ENCODE results near the gene CUBN. TPM values are rescaled to one million over a fixed set of nuclear protein-coding genes. Genes with fewer than 3 reads are reported as not detected.
A peak's percentile ranks its signal among the peaks of the same experiment; 100 is the strongest.

Gene CUBN
- total RNA-seq, 1 donor = 1.1 TPM

GRCh38 chr10:16913266-16913665, 216.3 kb downstream of the CUBN start:
- H3K36me3 ChIP-seq (ENCODE audit: insufficient read depth, low read length) = no peaks in the 10 kb centered on the region
- H3K79me2 ChIP-seq (ENCODE audit: insufficient read depth, low read length) = no peaks in the 10 kb centered on the region
- no peak overlapping the region for H3K4me2 ChIP-seq (ENCODE audit: insufficient read depth, low read length)
- DNase-seq (ENCODE audit: insufficient read length, low spot score, missing footprints) = no peak
- no peaks in the 10 kb centered on the region for H3K9me3 ChIP-seq (ENCODE audit: low read depth, low read length)
- no peak overlapping the region for H3K4me3 ChIP-seq (ENCODE audit: insufficient read depth, low read length)
- no peak overlapping the region for H3K27ac ChIP-seq (ENCODE audit: low read depth, low read length)
- peaks cover 14% of the 10 kb centered on the region for H3K4me1 ChIP-seq (ENCODE audit: insufficient read depth, low read length)
- no peak overlapping the region for H2AFZ ChIP-seq (ENCODE audit: low read length)
- no peaks in the 10 kb centered on the region for H4K20me1 ChIP-seq (ENCODE audit: insufficient read depth, low read length)
- no peaks in the 10 kb centered on the region for H3K27me3 ChIP-seq (ENCODE audit: insufficient read depth, low read length)
- TF ChIP-seq, protein P1, sequence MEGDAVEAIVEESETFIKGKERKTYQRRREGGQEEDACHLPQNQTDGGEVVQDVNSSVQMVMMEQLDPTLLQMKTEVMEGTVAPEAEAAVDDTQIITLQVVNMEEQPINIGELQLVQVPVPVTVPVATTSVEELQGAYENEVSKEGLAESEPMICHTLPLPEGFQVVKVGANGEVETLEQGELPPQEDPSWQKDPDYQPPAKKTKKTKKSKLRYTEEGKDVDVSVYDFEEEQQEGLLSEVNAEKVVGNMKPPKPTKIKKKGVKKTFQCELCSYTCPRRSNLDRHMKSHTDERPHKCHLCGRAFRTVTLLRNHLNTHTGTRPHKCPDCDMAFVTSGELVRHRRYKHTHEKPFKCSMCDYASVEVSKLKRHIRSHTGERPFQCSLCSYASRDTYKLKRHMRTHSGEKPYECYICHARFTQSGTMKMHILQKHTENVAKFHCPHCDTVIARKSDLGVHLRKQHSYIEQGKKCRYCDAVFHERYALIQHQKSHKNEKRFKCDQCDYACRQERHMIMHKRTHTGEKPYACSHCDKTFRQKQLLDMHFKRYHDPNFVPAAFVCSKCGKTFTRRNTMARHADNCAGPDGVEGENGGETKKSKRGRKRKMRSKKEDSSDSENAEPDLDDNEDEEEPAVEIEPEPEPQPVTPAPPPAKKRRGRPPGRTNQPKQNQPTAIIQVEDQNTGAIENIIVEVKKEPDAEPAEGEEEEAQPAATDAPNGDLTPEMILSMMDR (IDR thresholded peaks at IDR 0.05; ENCODE audit: extremely low read depth, low read depth, low read length) = no peak

DNA sequence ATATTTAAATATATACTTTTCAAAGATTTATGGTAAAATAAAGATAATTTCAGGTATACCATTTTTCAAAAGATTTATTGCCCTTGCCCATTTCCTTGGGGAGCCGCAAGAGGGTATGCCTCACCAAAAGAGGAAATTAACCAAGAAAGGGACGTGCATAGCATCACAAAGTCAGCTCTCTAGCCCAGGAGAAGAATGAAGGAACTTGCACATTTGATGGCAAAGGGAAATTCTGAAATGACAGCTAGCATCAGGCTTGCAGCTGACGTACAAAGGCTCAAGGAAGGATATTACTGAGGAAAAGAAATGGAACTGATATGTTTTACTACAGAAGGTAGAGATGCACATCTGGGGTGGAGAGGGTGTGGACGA, 218.8 kb downstream of the CUBN start:
- Histone ChIP-seq H2AFZ (ENCODE audit: low read length) (no peak overlapping the region), H3K4me1 (ENCODE audit: insufficient read depth, low read length) (peaks cover 14% of the 10 kb centered on the region), H3K79me2 (ENCODE audit: insufficient read depth, low read length) (no peaks in the 10 kb centered on the region), H3K27ac (ENCODE audit: low read depth, low read length) (no peak overlapping the region), H3K4me3 (ENCODE audit: insufficient read depth, low read length) (no peak overlapping the region), H3K9me3 (ENCODE audit: low read depth, low read length) (no peaks in the 10 kb centered on the region), H3K36me3 (ENCODE audit: insufficient read depth, low read length) (no peaks in the 10 kb centered on the region), H4K20me1 (ENCODE audit: insufficient read depth, low read length) (no peaks in the 10 kb centered on the region), H3K4me2 (ENCODE audit: insufficient read depth, low read length) (no peak overlapping the region), H3K27me3 (ENCODE audit: insufficient read depth, low read length) (no peaks in the 10 kb centered on the region)
- TF ChIP-seq, protein P1 (IDR thresholded peaks at IDR 0.05; ENCODE audit: extremely low read depth, low read depth, low read length) = no peak
- no peak for DNase-seq (ENCODE audit: insufficient read length, low spot score, missing footprints)

DNA sequence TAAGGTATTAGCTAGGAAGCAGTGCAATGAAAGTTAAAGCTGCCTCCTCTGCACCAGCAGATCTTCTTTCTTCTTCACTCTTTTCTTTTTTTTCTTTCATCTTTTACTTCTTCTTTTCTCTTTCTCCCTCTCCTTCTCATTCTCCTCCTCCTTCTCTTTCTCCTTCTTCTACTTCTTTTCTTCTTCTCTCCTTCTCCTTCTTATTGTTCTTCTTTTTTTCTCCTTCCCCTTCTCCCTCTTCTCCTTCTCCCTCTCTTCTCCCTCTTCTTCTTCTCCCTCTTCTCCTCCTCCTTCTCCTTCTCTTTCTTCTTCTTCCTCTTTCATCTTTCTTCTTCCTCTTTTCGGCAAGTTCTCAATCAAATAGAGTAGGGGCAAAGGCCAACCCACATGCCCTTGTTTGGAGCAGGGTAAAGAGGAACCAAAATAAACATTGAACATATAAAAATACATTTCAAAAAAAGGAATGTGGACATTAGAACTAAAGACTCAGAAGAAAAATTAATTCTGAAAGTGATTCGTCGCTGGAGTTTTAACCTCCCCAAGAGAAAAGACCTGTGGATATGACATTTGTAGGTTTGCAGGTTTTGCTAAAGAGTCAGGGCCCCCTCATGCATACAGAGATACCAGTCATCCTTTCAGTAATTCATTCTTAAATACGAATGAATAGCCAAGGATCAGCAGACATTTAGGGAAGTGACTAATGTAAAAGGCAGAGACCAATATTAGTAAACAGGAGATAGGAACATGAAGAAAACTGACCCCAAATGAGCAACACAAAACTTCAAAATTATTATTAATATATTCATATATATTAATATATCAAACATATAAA, 219.4 kb downstream of the CUBN start:
- no peaks in the 10 kb centered on the region for H3K36me3 ChIP-seq (ENCODE audit: insufficient read depth, low read length)
- no peak overlapping the region for H3K4me3 ChIP-seq (ENCODE audit: insufficient read depth, low read length)
- TF ChIP-seq, protein P1 (IDR thresholded peaks at IDR 0.05; ENCODE audit: extremely low read depth, low read depth, low read length) = no peak
- no peak overlapping the region for H3K4me2 ChIP-seq (ENCODE audit: insufficient read depth, low read length)
- H3K79me2 ChIP-seq (ENCODE audit: insufficient read depth, low read length) = no peaks in the 10 kb centered on the region
- H2AFZ ChIP-seq (ENCODE audit: low read length) = peak overlapping the region; percentile 51
- peaks cover 14% of the 10 kb centered on the region for H3K4me1 ChIP-seq (ENCODE audit: insufficient read depth, low read length)
- H3K9me3 ChIP-seq (ENCODE audit: low read depth, low read length) = no peaks in the 10 kb centered on the region
- DNase-seq (ENCODE audit: insufficient read length, low spot score, missing footprints) = no peak
- no peak overlapping the region for H3K27ac ChIP-seq (ENCODE audit: low read depth, low read length)
- no peaks in the 10 kb centered on the region for H3K27me3 ChIP-seq (ENCODE audit: insufficient read depth, low read length)
- no peaks in the 10 kb centered on the region for H4K20me1 ChIP-seq (ENCODE audit: insufficient read depth, low read length)

DNA sequence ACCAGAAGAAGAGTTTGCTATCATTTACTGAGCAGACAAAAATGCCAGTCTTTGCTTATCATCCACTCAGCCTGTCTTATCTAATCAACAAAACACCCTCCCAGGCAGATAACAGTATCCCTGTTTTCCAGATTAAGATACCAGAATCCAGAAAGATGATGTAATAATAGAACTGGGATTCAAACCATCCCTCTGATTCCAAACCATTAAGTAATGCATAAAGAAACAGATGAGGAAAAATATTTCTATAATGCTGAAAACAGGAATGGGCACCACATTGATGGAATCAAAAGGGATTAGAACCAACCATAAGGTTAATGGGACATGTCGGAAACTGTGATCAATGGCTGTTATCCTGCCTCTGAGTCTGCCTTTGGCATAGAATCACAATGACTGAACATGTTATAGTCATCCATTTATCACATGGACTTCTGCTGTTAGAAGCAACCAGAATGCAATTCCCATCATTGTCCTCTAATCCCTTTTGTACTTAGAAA, 220.3 kb downstream of the CUBN start:
- no peaks in the 10 kb centered on the region for H3K36me3 ChIP-seq (ENCODE audit: insufficient read depth, low read length)
- H3K4me3 ChIP-seq (ENCODE audit: insufficient read depth, low read length) = no peak overlapping the region
- H2AFZ ChIP-seq (ENCODE audit: low read length) = no peak overlapping the region
- H3K9me3 ChIP-seq (ENCODE audit: low read depth, low read length) = no peaks in the 10 kb centered on the region
- H3K79me2 ChIP-seq (ENCODE audit: insufficient read depth, low read length) = no peaks in the 10 kb centered on the region
- peak; percentile 41 for DNase-seq (ENCODE audit: insufficient read length, low spot score, missing footprints)
- no peak overlapping the region for H3K4me2 ChIP-seq (ENCODE audit: insufficient read depth, low read length)
- no peaks in the 10 kb centered on the region for H4K20me1 ChIP-seq (ENCODE audit: insufficient read depth, low read length)
- H3K27ac ChIP-seq (ENCODE audit: low read depth, low read length) = peak overlapping the region; percentile 24
- no peaks in the 10 kb centered on the region for H3K27me3 ChIP-seq (ENCODE audit: insufficient read depth, low read length)
- TF ChIP-seq, protein P1 (IDR thresholded peaks at IDR 0.05; ENCODE audit: extremely low read depth, low read depth, low read length) = no peak
- peaks cover 20% of the 10 kb centered on the region for H3K4me1 ChIP-seq (ENCODE audit: insufficient read depth, low read length)
